PC-3 (cell line): ENCODE measurements around the gene KLHL11. TPM values are rescaled to one million over a fixed set of nuclear protein-coding genes. Genes with fewer than 3 reads are reported as not detected.
A peak's percentile ranks its signal among the peaks of the same experiment; 100 is the strongest.

ENCODE experiments used
- ATAC-seq: fragments of 200-7000 bp; cut with Tn5 transposase; 2 replicates; pipeline ENCODE4 v1.9.1; 2020; ENCODE audit warnings: mild to moderate bottlenecking, moderate library complexity
- BruUV-seq: library from RNA; stranded (reverse); fragments of 400-500 nt; replicated peaks from 2 replicates; lab custom pipeline; 2021; lab: Mats Ljungman, UMichigan
- CTCF ChIA-PET: fragments of 300-600 bp; sonication (Branson Sonifier 250); formaldehyde crosslinking; loops from one replicate; lab custom pipeline; 2022; ENCODE audit warnings: antibody characterized with exemption; lab: Charles Lee
- POLR2A ChIA-PET: fragments of 300-600 bp; sonication (Branson Sonifier 250); formaldehyde crosslinking; loops from one replicate; lab custom pipeline; 2022; ENCODE audit warnings: antibody characterized with exemption; ENCODE audit not compliant: unreplicated experiment; lab: Charles Lee
- DNase-seq: peaks from one replicate; pipeline ENCODE4 v3.0.0-alpha.2; 2015
- H2AFZ ChIP-seq: fragments of 300-600 bp; sonication (generic); 2 replicates; pipeline ENCODE4 v1.6.0; 2016; ENCODE audit warnings: antibody characterized with exemption, low read length
- H3F3A ChIP-seq: fragments of 300-600 bp; sonication (generic); one replicate; pipeline ENCODE4 v1.6.0; 2017; ENCODE audit warnings: antibody characterized with exemption, low read length, control low read depth, mild to moderate bottlenecking; ENCODE audit not compliant: unreplicated experiment
- H3K27ac ChIP-seq: fragments of 300-600 bp; sonication (generic); 2 replicates; pipeline ENCODE4 v1.5.1; 2016; ENCODE audit warnings: mild to moderate bottlenecking, low read length
- H3K27me3 ChIP-seq: fragments of 300-600 bp; sonication (generic); 2 replicates; pipeline ENCODE4 v1.6.1; 2016; ENCODE audit warnings: low read length, mixed read lengths
- H3K36me3 ChIP-seq: fragments of 300-600 bp; sonication (generic); 2 replicates; pipeline ENCODE4 v1.6.1; 2016; ENCODE audit warnings: low read depth, mixed run types, low read length, mixed read lengths
- H3K4me1 ChIP-seq: fragments of 300-600 bp; sonication (generic); 2 replicates; pipeline ENCODE4 v1.5.1; 2016; ENCODE audit warnings: low read length; ENCODE audit not compliant: insufficient read depth
- H3K4me2 ChIP-seq: fragments of 300-600 bp; sonication (generic); 2 replicates; pipeline ENCODE4 v1.6.0; 2016; ENCODE audit warnings: low read length
- H3K4me3 ChIP-seq: fragments of 300-600 bp; sonication (generic); 2 replicates; pipeline ENCODE4 v1.5.1; 2016; ENCODE audit warnings: mild to moderate bottlenecking, low read length, mixed read lengths
- H3K79me2 ChIP-seq: fragments of 300-600 bp; sonication (generic); 2 replicates; pipeline ENCODE4 v1.6.1; 2017; ENCODE audit warnings: low read length, mixed read lengths
- H3K9ac ChIP-seq: fragments of 300-600 bp; sonication (generic); 2 replicates; pipeline ENCODE4 v1.6.0; 2016; ENCODE audit warnings: mild to moderate bottlenecking, low read length
- H3K9me2 ChIP-seq: fragments of 300-600 bp; sonication (generic); replicated peaks from 2 replicates; pipeline ENCODE4 v1.6.1; 2016; ENCODE audit warnings: mixed run types, low read length, mixed read lengths
- H3K9me3 ChIP-seq: fragments of 300-600 bp; sonication (generic); 2 replicates; pipeline ENCODE4 v1.6.1; 2016; ENCODE audit warnings: low read length, mixed read lengths
- H4K20me1 ChIP-seq: fragments of 300-600 bp; sonication (generic); 2 replicates; pipeline ENCODE4 v1.6.1; 2016; ENCODE audit warnings: low read length, mixed read lengths
- CTCF ChIP-seq: fragments of 300-600 bp; sonication (generic); conservative IDR thresholded peaks from 2 replicates; pipeline ENCODE4 v1.5.1; 2017; ENCODE audit warnings: antibody characterized with exemption, low read depth, mild to moderate bottlenecking, low read length
- EZH2 ChIP-seq: fragments of 300-600 bp; sonication (generic); IDR thresholded peaks from one replicate; pipeline ENCODE4 v1.6.1; 2017; ENCODE audit warnings: antibody characterized with exemption, mild to moderate bottlenecking, low read length; ENCODE audit not compliant: unreplicated experiment
- EZH2phosphoT487 ChIP-seq: fragments of 300-600 bp; sonication (generic); IDR thresholded peaks from 2 replicates; pipeline ENCODE4 v1.6.1; 2018; ENCODE audit warnings: mild to moderate bottlenecking, antibody characterized with exemption, low read length, borderline replicate concordance
- intact Hi-C: fragments of 100-400 bp; cut with micrococcal nuclease; formaldehyde crosslinking; loops from 2 replicates; pipeline ENCODE4 v1.9.0; 2023
- total RNA-seq: library from RNA; depleted of rRNA; stranded (reverse); fragments of >200 nt; gene quantifications from 2 replicates; pipeline ENCODE4 v1.2.3, GENCODE V29; 2014

KLHL11 gene
- total RNA-seq, 1 experiment from 2014 or later = 19.9 TPM

DNA sequence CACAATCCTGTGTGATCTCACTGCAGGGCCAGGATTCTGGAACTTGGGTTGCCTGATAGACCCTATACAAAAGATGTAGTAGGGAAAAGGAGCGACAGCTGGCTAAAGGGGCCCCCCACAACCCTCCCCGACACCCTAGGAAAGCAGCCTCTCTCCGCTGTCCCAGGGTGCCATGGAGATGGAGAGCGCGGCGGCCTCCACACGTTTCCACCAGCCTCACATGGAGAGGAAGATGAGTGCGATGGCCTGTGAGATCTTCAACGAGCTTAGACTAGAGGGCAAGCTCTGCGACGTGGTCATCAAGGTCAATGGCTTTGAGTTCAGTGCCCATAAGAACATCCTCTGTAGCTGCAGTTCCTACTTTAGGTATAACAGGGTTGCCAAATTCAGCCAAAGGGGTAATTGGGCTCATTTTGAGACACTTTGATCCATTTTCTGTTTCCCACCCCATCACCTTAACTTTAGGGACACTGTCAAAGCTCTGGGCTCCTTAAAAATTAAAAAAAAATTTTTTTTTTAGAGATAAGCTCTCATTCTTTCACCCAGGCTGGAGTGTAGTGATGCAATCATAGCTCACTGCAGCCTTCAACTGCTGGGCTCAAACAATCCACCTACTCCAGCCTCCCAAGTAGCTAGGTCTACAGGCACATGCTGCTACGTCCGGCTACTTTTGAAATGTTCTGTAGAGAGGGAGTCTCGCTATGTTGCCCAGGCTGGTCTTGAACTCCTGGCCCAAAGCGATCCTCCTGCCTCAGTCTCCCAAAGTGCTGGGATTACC is 27.3 kb downstream of the KLHL11 start, which contains the start of gene KLHL10:
Gene KLHL10 (plus strand): TSS at position 65 of the 778 bp plus-strand sequence. CDS start 108 bp downstream, at position 173.
- Histone ChIP-seq H3K4me2 (peak within 1 kb of the TSS; percentile 81), H3K9me3 (no peaks in the 10 kb centered on the region), H3K79me2 (peaks cover 15% of the 10 kb centered on the region), H2AFZ (peak within 1 kb of the TSS; percentile 74), H3K27me3 (no peaks in the 10 kb centered on the region), H3K4me3 (peak within 1 kb of the TSS; percentile 95; the same call in 1 of the 2 replicates), H3K27ac (no peak within 1 kb of the TSS), H3K9me2 (no peaks in the 10 kb centered on the region), H3K36me3 (no peaks in the 10 kb centered on the region), H4K20me1 (no peaks in the 10 kb centered on the region), H3K4me1 (peaks cover 8% of the 10 kb centered on the region), H3F3A (no peaks in the 10 kb centered on the region), H3K9ac (no peak within 1 kb of the TSS)
- intact Hi-C loops = no loop called here
- ChIA-PET CTCF (no interaction called here), POLR2A (no interaction called here)
- ATAC-seq (no peak), DNase-seq (no peak)
- no TSS peak for BruUV-seq
- TF ChIP-seq EZH2 = no peak
- no peak for TF ChIP-seq EZH2phosphoT487
- no peak for TF ChIP-seq CTCF

DNA sequence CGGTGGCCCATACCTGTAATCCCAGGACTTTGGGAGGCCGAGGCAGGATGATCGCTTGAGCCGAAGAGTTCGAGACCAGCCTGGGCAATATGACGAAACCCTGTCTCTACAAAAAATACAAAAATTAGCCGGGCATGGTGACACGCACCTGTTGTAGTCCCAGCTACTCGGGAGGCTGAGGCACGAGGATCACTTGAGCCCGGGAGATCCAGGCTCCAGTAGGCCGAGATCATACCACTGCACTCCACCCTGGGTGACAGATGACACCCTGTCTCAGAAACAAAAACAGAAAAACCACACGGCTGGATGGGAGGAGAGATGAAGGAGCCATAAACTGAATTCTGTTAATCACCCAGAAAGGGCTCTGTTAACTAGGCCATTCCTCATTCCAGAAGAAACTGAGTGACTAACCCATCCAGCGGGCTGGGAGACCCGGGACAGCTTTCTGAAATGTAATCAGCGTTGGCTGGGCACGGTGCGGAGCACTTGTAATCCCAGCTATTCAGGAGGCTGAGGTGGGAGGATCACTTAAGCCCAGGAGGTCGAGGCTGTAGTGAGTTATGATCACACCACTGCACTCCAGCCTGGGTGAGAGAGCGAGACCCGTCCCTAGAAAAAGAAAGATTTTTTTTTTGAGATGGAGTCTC is 28.6 kb downstream of the KLHL11 start:
- H3K79me2 ChIP-seq = peaks cover 15% of the 10 kb centered on the region
- TF ChIP-seq EZH2phosphoT487 (no peak), CTCF (no peak), EZH2 (no peak)
- H3K9ac ChIP-seq = peak overlapping the region; percentile 23; the same call in 1 of the 2 replicates
- H3K4me3 ChIP-seq = peak overlapping the region; percentile 95
- DNase-seq (no peak), ATAC-seq (peak; percentile 6)
- H3K36me3 ChIP-seq = no peaks in the 10 kb centered on the region
- no peaks in the 10 kb centered on the region for H3F3A ChIP-seq
- no peaks in the 10 kb centered on the region for H3K27me3 ChIP-seq
- CTCF ChIA-PET = no interaction called here
- H2AFZ ChIP-seq = peak overlapping the region; percentile 74
- no peaks in the 10 kb centered on the region for H4K20me1 ChIP-seq
- H3K27ac ChIP-seq = no peak overlapping the region
- no peaks in the 10 kb centered on the region for H3K9me2 ChIP-seq
- H3K4me1 ChIP-seq = peaks cover 8% of the 10 kb centered on the region
- intact Hi-C loops = no loop called here
- peak overlapping the region; percentile 81 for H3K4me2 ChIP-seq
- H3K9me3 ChIP-seq = no peaks in the 10 kb centered on the region
- POLR2A ChIA-PET = no interaction called here
- BruUV-seq = TSS peak; percentile 65
